MCF 10A (cell line): Measurements from ENCODE around the gene PDILT. TPM values are rescaled to one million over a fixed set of nuclear protein-coding genes. Genes with fewer than 3 reads are reported as not detected.
"Not testable (repeated sequence)": the region's sequence is repeated elsewhere in the genome, so short reads cannot be mapped to it uniquely, and the experiment has no call there.

Experiments
- BruUV-seq: library from RNA; stranded (reverse); fragments of 400-500 nt; replicated peaks from 2 replicates; lab custom pipeline; 2021; lab: Mats Ljungman, UMichigan
- CTCF ChIA-PET: fragments of 300-600 bp; sonication (Branson Sonifier 250); formaldehyde crosslinking; extraction: SDS; loops from one replicate; lab custom pipeline; 2021; ENCODE audit warnings: antibody characterized with exemption, inconsistent platforms; lab: Yijun Ruan, JAX
- POLR2A ChIA-PET: fragments of 300-600, 350-650 bp; sonication (Branson Sonifier 250); formaldehyde crosslinking; extraction: SDS; loops from one replicate; lab custom pipeline; 2020; ENCODE audit warnings: antibody characterized with exemption, inconsistent platforms; lab: Yijun Ruan, JAX
- DNase-seq: peaks from one replicate; pipeline ENCODE4 v3.0.0-alpha.2; 2018; ENCODE audit not compliant: unreplicated experiment
- H3K27ac Mint-ChIP-seq: one replicate; pipeline ENCODE4 v1.8.0; 2022; ENCODE audit warnings: mild to moderate bottlenecking, low read depth, mixed read lengths; ENCODE audit not compliant: unreplicated experiment
- H3K27me3 Mint-ChIP-seq: one replicate; pipeline ENCODE4 v1.8.0; 2022; ENCODE audit warnings: mixed read lengths; ENCODE audit not compliant: insufficient read depth, unreplicated experiment
- H3K36me3 Mint-ChIP-seq: one replicate; pipeline ENCODE4 v1.8.0; 2022; ENCODE audit warnings: mild to moderate bottlenecking, moderate library complexity, mixed read lengths; ENCODE audit not compliant: insufficient read depth, unreplicated experiment
- H3K4me1 Mint-ChIP-seq: one replicate; pipeline ENCODE4 v1.8.0; 2022; ENCODE audit warnings: mixed read lengths; ENCODE audit not compliant: insufficient read depth, unreplicated experiment
- H3K4me3 Mint-ChIP-seq: one replicate; pipeline ENCODE4 v1.8.0; 2022; ENCODE audit warnings: mild to moderate bottlenecking, moderate library complexity, mixed read lengths; ENCODE audit not compliant: unreplicated experiment
- H3K9me3 Mint-ChIP-seq: one replicate; pipeline ENCODE4 v1.8.0; 2022; ENCODE audit warnings: mixed read lengths; ENCODE audit not compliant: unreplicated experiment
- CTCF ChIP-seq: fragments of 200-600 bp; IDR thresholded peaks from one replicate; pipeline ENCODE4 v1.8.0; 2022; ENCODE audit warnings: antibody characterized with exemption, mild to moderate bottlenecking; ENCODE audit not compliant: unreplicated experiment
- intact Hi-C: fragments of 100-400 bp; cut with micrococcal nuclease; formaldehyde crosslinking; loops from 2 replicates; pipeline ENCODE4 v1.14.1; 2022
- total RNA-seq: library from RNA; stranded (reverse); gene quantifications from 2 replicates; pipeline ENCODE4 v1.2.3, GENCODE V29; 2022

The PDILT gene
- total RNA-seq, 1 experiment from 2014 or later, result not detected

GRCh38 chr16:20441191-20441590 lies 36.7 kb upstream of the PDILT start:
- H3K36me3 Mint-ChIP-seq, result no peaks in the 10 kb centered on the region
- H3K4me1 Mint-ChIP-seq, result peaks cover 8% of the 10 kb centered on the region
- BruUV-seq, result no TSS peak
- CTCF ChIA-PET, result interaction anchor here (0.6 kb wide), 1 partner anchor 11 kb away, joined by 3 read pairs; no protein-coding TSS in a partner anchor
- POLR2A ChIA-PET, result no interaction called here
- no peak for DNase-seq
- no peaks in the 10 kb centered on the region for H3K9me3 Mint-ChIP-seq
- H3K4me3 Mint-ChIP-seq, result no peak overlapping the region
- no peaks in the 10 kb centered on the region for H3K27me3 Mint-ChIP-seq
- intact Hi-C loops, result no loop called here
- no peak for TF ChIP-seq CTCF
- peak overlapping the region; percentile 75 for H3K27ac Mint-ChIP-seq

GRCh38 chr16:20440731-20441130 lies 36.2 kb upstream of the PDILT start:
- intact Hi-C loops, DNase-seq, H3K27me3 Mint-ChIP-seq, H3K4me3 Mint-ChIP-seq, BruUV-seq, H3K36me3 Mint-ChIP-seq, H3K9me3 Mint-ChIP-seq: not testable (repeated sequence)
- ChIA-PET CTCF (interaction anchor here (0.6 to 0.7 kb wide), 3 partner anchors 11 to 247 kb away, joined by 3 read pairs; no protein-coding TSS in a partner anchor), POLR2A (interaction anchor here (0.8 kb wide), 1 partner anchor 366 kb away, joined by 3 read pairs; the partner anchor contains the start of genes ERI2 and REXO5)
- peaks cover 11% of the 10 kb centered on the region for H3K4me1 Mint-ChIP-seq
- H3K27ac Mint-ChIP-seq, result peak overlapping the region; percentile 75

- H3K4me3 Mint-ChIP-seq, H3K36me3 Mint-ChIP-seq, H3K27me3 Mint-ChIP-seq, intact Hi-C loops, BruUV-seq, DNase-seq, CTCF ChIA-PET, H3K9me3 Mint-ChIP-seq: not testable (repeated sequence)
- H3K4me1 Mint-ChIP-seq, result peaks cover 14% of the 10 kb centered on the region
- POLR2A ChIA-PET, result interaction anchor here (0.8 kb wide), 1 partner anchor 367 kb away, joined by 3 read pairs; the partner anchor contains the start of genes ERI2 and REXO5
- H3K27ac Mint-ChIP-seq, result peak overlapping the region; percentile 75
Measured at GRCh38 chr16:20439820-20440231, 35.3 kb upstream of the PDILT start.

GRCh38 chr16:20438950-20439349 lies 34.4 kb upstream of the PDILT start:
- peaks cover 14% of the 10 kb centered on the region for H3K4me1 Mint-ChIP-seq
- H3K36me3 Mint-ChIP-seq, DNase-seq, intact Hi-C loops, H3K27me3 Mint-ChIP-seq, H3K4me3 Mint-ChIP-seq, CTCF ChIA-PET, BruUV-seq, H3K27ac Mint-ChIP-seq, POLR2A ChIA-PET, H3K9me3 Mint-ChIP-seq: not testable (repeated sequence)

- Mint-ChIP-seq H3K27me3 (peaks cover 11% of the 10 kb centered on the region), H3K27ac (no peak overlapping the region), H3K36me3 (no peaks in the 10 kb centered on the region), H3K9me3 (peaks cover 5% of the 10 kb centered on the region), H3K4me3 (no peak overlapping the region), H3K4me1 (peaks cover 15% of the 10 kb centered on the region)
- DNase-seq, result no peak
- no TSS peak for BruUV-seq
- ChIA-PET CTCF (interaction anchor here (0.8 to 1.8 kb wide), 2 partner anchors 24 to 45 kb away, joined by 3 to 4 read pairs; no protein-coding TSS in a partner anchor), POLR2A (no interaction called here)
- intact Hi-C loops, result no loop called here
- TF ChIP-seq CTCF, result no peak
Measured at GRCh38 chr16:20430948-20431347, 26.4 kb upstream of the PDILT start.

GRCh38 chr16:20430480-20430879 lies 25.9 kb upstream of the PDILT start:
- BruUV-seq, H3K36me3 Mint-ChIP-seq, H3K27ac Mint-ChIP-seq, H3K4me3 Mint-ChIP-seq, POLR2A ChIA-PET, CTCF ChIA-PET, H3K9me3 Mint-ChIP-seq, intact Hi-C loops, DNase-seq: not testable (repeated sequence)
- Mint-ChIP-seq H3K4me1 (peaks cover 11% of the 10 kb centered on the region), H3K27me3 (peaks cover 11% of the 10 kb centered on the region)

GRCh38 chr16:20429499-20429898 lies 25.0 kb upstream of the PDILT start:
- intact Hi-C loops, H3K36me3 Mint-ChIP-seq, DNase-seq, POLR2A ChIA-PET, H3K27ac Mint-ChIP-seq, H3K4me3 Mint-ChIP-seq, BruUV-seq, H3K9me3 Mint-ChIP-seq: not testable (repeated sequence)
- CTCF ChIA-PET, result interaction anchor here (0.6 kb wide), 2 partner anchors 11 to 174 kb away, joined by 3 read pairs; no protein-coding TSS in a partner anchor
- peaks cover 11% of the 10 kb centered on the region for H3K27me3 Mint-ChIP-seq
- H3K4me1 Mint-ChIP-seq, result peaks cover 11% of the 10 kb centered on the region

- peaks cover 17% of the 10 kb centered on the region for H3K4me1 Mint-ChIP-seq
- intact Hi-C loops, H3K36me3 Mint-ChIP-seq, H3K27ac Mint-ChIP-seq, H3K4me3 Mint-ChIP-seq, CTCF ChIA-PET, POLR2A ChIA-PET, DNase-seq, BruUV-seq, H3K9me3 Mint-ChIP-seq: not testable (repeated sequence)
- peaks cover 11% of the 10 kb centered on the region for H3K27me3 Mint-ChIP-seq
Measured at GRCh38 chr16:20427401-20427797, 22.9 kb upstream of the PDILT start.
